ENCODE measurements around the gene TTC28. TPM values are rescaled to one million over a fixed set of nuclear protein-coding genes. Genes with fewer than 3 reads are reported as not detected.
"Not testable (repeated sequence)": the region's sequence is repeated elsewhere in the genome, so short reads cannot be mapped to it uniquely, and the experiment has no call there.

The TTC28 gene
- total RNA-seq, 4 donors from 2014 or later: 43.8 to 130 (median 92.0) TPM

GRCh38 chr22:28375761-28376534 is 303.7 kb downstream of the TTC28 start:
- no peaks in the 10 kb centered on the region for H3K27me3 ChIP-seq
- H3K36me3 ChIP-seq: no peaks in the 10 kb centered on the region
- H3K27ac ChIP-seq: no peak overlapping the region
- no peak overlapping the region for H3K4me3 ChIP-seq
- no peak for TF ChIP-seq POLR2A (IDR thresholded peaks at IDR 0.05)
- TF ChIP-seq CTCF (IDR thresholded peaks at IDR 0.05): no peak
- DNase-seq: no peak
- no peaks in the 10 kb centered on the region for H3K4me1 ChIP-seq
- H3K9me3 ChIP-seq: no peaks in the 10 kb centered on the region
- intact Hi-C loops (cut with DNase I; ENCODE audit: low total_unique reads): no loop called here

GRCh38 chr22:28373831-28374230 is 305.8 kb downstream of the TTC28 start:
- Histone ChIP-seq H3K9me3 (no peaks in the 10 kb centered on the region), H3K4me3 (no peak overlapping the region), H3K27me3 (no peaks in the 10 kb centered on the region), H3K4me1 (no peaks in the 10 kb centered on the region), H3K36me3 (no peaks in the 10 kb centered on the region), H3K27ac (no peak overlapping the region)
- TF ChIP-seq CTCF (IDR thresholded peaks at IDR 0.05): no peak
- TF ChIP-seq POLR2A (IDR thresholded peaks at IDR 0.05): no peak
- no peak for DNase-seq
- intact Hi-C loops (cut with DNase I; ENCODE audit: low total_unique reads): no loop called here

- no peak overlapping the region for H3K4me3 ChIP-seq
- H3K36me3 ChIP-seq: no peaks in the 10 kb centered on the region
- DNase-seq: no peak
- no peaks in the 10 kb centered on the region for H3K27me3 ChIP-seq
- no peak overlapping the region for H3K27ac ChIP-seq
- H3K9me3 ChIP-seq: no peaks in the 10 kb centered on the region
- intact Hi-C loops (cut with DNase I; ENCODE audit: low total_unique reads): no loop called here
- TF ChIP-seq POLR2A (IDR thresholded peaks at IDR 0.05) (no peak), CTCF (IDR thresholded peaks at IDR 0.05) (no peak)
- H3K4me1 ChIP-seq: no peaks in the 10 kb centered on the region
Measured at GRCh38 chr22:28369854-28370253, 309.8 kb downstream of the TTC28 start.

GRCh38 chr22:28366856-28367255 is 312.8 kb downstream of the TTC28 start:
- H3K4me3 ChIP-seq: no peak overlapping the region
- no peak for TF ChIP-seq CTCF (IDR thresholded peaks at IDR 0.05)
- DNase-seq: no peak
- no peak overlapping the region for H3K27ac ChIP-seq
- H3K4me1 ChIP-seq: no peaks in the 10 kb centered on the region
- no peaks in the 10 kb centered on the region for H3K9me3 ChIP-seq
- intact Hi-C loops (cut with DNase I; ENCODE audit: low total_unique reads): no loop called here
- H3K27me3 ChIP-seq: no peaks in the 10 kb centered on the region
- H3K36me3 ChIP-seq: no peaks in the 10 kb centered on the region

- Histone ChIP-seq H3K36me3 (no peaks in the 10 kb centered on the region), H3K27me3 (no peaks in the 10 kb centered on the region), H3K4me3 (no peak overlapping the region), H3K27ac (no peak overlapping the region), H3K9me3 (no peaks in the 10 kb centered on the region), H3K4me1 (no peaks in the 10 kb centered on the region)
- TF ChIP-seq CTCF (IDR thresholded peaks at IDR 0.05): no peak
- no peak for DNase-seq
- intact Hi-C loops (cut with DNase I; ENCODE audit: low total_unique reads): no loop called here
Measured at GRCh38 chr22:28365371-28365770, 314.3 kb downstream of the TTC28 start.

- H3K4me3 ChIP-seq; H3K36me3 ChIP-seq; DNase-seq; H3K27ac ChIP-seq; H3K27me3 ChIP-seq; H3K4me1 ChIP-seq; intact Hi-C loops (cut with DNase I; ENCODE audit: low total_unique reads); H3K9me3 ChIP-seq: not testable (repeated sequence)
Measured at GRCh38 chr22:28364105-28364504, 315.5 kb downstream of the TTC28 start.

Data from uterus (tissue), 4 donors.